HG03097 (cell line): Measurements from ENCODE around the gene TPST1.

Experiments
- ATAC-seq: cut with Tn5 transposase; IDR thresholded peaks from one replicate; pipeline ENCODE4 v1.9.1; 2021; ENCODE audit not compliant: unreplicated experiment, low FRiP score

The TPST1 gene

GRCh38 chr7:66281678-66282590, 76.8 kb downstream of the TPST1 start:
- no peak for ATAC-seq

- no peak for ATAC-seq
These were observed 77.4 kb downstream of the TPST1 start for GRCh38 chr7:66282591-66282935.

GRCh38 chr7:66283003-66283920, 78.1 kb downstream of the TPST1 start:
- no peak for ATAC-seq

GRCh38 chr7:66296001-66296521, 90.9 kb downstream of the TPST1 start:
- no peak for ATAC-seq

GRCh38 chr7:66296557-66296956, 91.4 kb downstream of the TPST1 start:
- no peak for ATAC-seq

GRCh38 chr7:66297579-66297978, 92.4 kb downstream of the TPST1 start:
- no peak for ATAC-seq

GRCh38 chr7:66301249-66301648, 96.1 kb downstream of the TPST1 start:
- no peak for ATAC-seq

GRCh38 chr7:66301737-66302136, 96.6 kb downstream of the TPST1 start:
- no peak for ATAC-seq

GRCh38 chr7:66303454-66304155, 98.5 kb downstream of the TPST1 start:
- ATAC-seq = no peak

- no peak for ATAC-seq
These were observed 99.4 kb downstream of the TPST1 start for GRCh38 chr7:66304536-66304935.

- ATAC-seq = no peak
These were observed 101.1 kb downstream of the TPST1 start for GRCh38 chr7:66306243-66306642.

GRCh38 chr7:66307591-66308215, 102.6 kb downstream of the TPST1 start:
- no peak for ATAC-seq

- ATAC-seq = no peak
These were observed 103.3 kb downstream of the TPST1 start for GRCh38 chr7:66308411-66308810.

- ATAC-seq = no peak
These were observed 105.5 kb downstream of the TPST1 start for GRCh38 chr7:66310620-66311019.

GRCh38 chr7:66313886-66314568, 108.9 kb downstream of the TPST1 start:
- no peak for ATAC-seq

- ATAC-seq = no peak
These were observed 110.1 kb downstream of the TPST1 start for GRCh38 chr7:66315192-66315591.

GRCh38 chr7:66319407-66319979, 114.4 kb downstream of the TPST1 start:
- no peak for ATAC-seq

GRCh38 chr7:66321283-66321682, 116.1 kb downstream of the TPST1 start:
- ATAC-seq = no peak

GRCh38 chr7:66323114-66323796, 118.1 kb downstream of the TPST1 start:
- ATAC-seq = no peak
